ENCODE measurements around the gene PCLO. TPM values are rescaled to one million over a fixed set of nuclear protein-coding genes. Genes with fewer than 3 reads are reported as not detected.

The PCLO gene
- polyA plus RNA-seq, 1 donor (not counting 4 experiments of a cell fraction or from before 2014, with no cell fraction given): 1.8 TPM

DNA sequence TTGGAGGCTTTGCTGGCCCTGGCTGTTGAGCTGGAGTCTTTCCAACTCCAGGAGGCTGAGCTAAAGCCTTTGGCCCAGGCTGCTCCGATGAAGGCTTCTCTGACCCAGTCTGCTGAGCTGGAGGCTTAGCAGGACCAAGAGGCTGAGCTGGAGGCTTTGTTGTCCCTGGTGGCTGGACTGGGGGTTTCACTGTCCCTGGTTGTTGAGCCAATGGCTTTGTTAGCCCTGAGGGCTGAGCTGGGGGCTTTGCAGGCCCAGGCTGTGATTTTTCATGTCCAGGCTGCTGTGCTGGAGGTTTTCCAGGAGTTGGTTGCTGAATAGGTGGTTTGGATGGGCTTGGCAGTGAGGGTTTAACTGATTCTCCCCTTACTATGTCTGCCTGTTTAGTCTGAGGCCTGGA is 7.3 kb downstream of the PCLO start:
- Histone ChIP-seq H3K27ac (ENCODE audit: control insufficient read depth, insufficient read depth, low read length) (no peak overlapping the region), H3K9me3 (ENCODE audit: control insufficient read depth, low read depth, low read length) (no peaks in the 10 kb centered on the region), H3K9me1 (ENCODE audit: control insufficient read depth, extremely low read depth, insufficient read depth, low read length) (no peaks in the 10 kb centered on the region), H3K9ac (ENCODE audit: control insufficient read depth, extremely low read depth, insufficient read depth, low read length) (no peak overlapping the region), H3K4me3 (ENCODE audit: control insufficient read depth in 2 of 3, extremely low read depth in 1 of 3, insufficient read depth in 2 of 3, low read depth in 1 of 3, low read length in 3 of 3) (no peak overlapping the region), H2AFZ (ENCODE audit: control insufficient read depth, low read length) (no peak overlapping the region), H3K4me1 (ENCODE audit: control insufficient read depth, extremely low read depth, insufficient read depth, low read length) (no peaks in the 10 kb centered on the region), H3K36me3 (ENCODE audit: control insufficient read depth in 2 of 2, extremely low read depth in 1 of 2, insufficient read depth in 2 of 2, low read length in 2 of 2) (no peaks in the 10 kb centered on the region), H3K79me2 (ENCODE audit: control insufficient read depth, insufficient read depth, low read length) (no peaks in the 10 kb centered on the region), H4K20me1 (ENCODE audit: control insufficient read depth, extremely low read depth, insufficient read depth, low read length) (no peaks in the 10 kb centered on the region), H3K27me3 (ENCODE audit: control insufficient read depth, extremely low read depth, insufficient read depth, low read length) (no peaks in the 10 kb centered on the region), H3K4me2 (ENCODE audit: control insufficient read depth, extremely low read depth, insufficient read depth, low read depth, low read length) (no peak overlapping the region)
- DNase-seq (ENCODE audit: low read depth, low spot score) (no peak), FAIRE-seq (no peak)
- dilution Hi-C loops (cut with MboI; ENCODE audit: extremely low pct_ligation_motif_present, low sequenced_read_pairs): no loop called here
- no peak for TF ChIP-seq EZH2 (IDR thresholded peaks at IDR 0.05; ENCODE audit: low read length)
- TF ChIP-seq, protein P1, sequence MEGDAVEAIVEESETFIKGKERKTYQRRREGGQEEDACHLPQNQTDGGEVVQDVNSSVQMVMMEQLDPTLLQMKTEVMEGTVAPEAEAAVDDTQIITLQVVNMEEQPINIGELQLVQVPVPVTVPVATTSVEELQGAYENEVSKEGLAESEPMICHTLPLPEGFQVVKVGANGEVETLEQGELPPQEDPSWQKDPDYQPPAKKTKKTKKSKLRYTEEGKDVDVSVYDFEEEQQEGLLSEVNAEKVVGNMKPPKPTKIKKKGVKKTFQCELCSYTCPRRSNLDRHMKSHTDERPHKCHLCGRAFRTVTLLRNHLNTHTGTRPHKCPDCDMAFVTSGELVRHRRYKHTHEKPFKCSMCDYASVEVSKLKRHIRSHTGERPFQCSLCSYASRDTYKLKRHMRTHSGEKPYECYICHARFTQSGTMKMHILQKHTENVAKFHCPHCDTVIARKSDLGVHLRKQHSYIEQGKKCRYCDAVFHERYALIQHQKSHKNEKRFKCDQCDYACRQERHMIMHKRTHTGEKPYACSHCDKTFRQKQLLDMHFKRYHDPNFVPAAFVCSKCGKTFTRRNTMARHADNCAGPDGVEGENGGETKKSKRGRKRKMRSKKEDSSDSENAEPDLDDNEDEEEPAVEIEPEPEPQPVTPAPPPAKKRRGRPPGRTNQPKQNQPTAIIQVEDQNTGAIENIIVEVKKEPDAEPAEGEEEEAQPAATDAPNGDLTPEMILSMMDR (optimal IDR thresholded peaks at IDR 0.05 in 1 of 3, IDR thresholded peaks at IDR 0.05 in 1 of 3, conservative IDR thresholded peaks at IDR 0.05 in 1 of 3; ENCODE audit: extremely low read depth in 1 of 3, insufficient read depth in 2 of 3, low read length in 3 of 3): no peak

DNA sequence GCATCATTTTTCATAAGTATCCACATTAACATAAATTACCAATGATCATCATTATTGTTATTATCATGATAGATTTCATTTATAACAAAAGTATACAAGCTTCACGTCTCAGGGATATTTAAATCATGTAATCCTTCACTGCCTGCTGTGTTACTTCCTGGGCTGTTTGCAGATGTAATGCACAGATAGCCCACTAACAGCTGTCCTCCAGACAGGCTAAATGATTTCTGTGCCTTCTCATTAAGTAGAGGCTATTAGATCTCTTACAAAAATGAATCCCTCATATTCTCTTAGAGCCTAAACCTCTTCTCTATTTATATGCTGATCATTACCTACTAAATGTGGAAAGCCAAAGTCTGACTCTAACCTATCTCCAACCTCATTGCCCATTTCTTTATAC is 9.3 kb downstream of the PCLO start:
- no peak overlapping the region for H3K4me2 ChIP-seq (ENCODE audit: control insufficient read depth, extremely low read depth, insufficient read depth, low read depth, low read length)
- H3K27me3 ChIP-seq (ENCODE audit: control insufficient read depth, extremely low read depth, insufficient read depth, low read length): no peaks in the 10 kb centered on the region
- no peaks in the 10 kb centered on the region for H3K36me3 ChIP-seq (ENCODE audit: control insufficient read depth in 2 of 2, extremely low read depth in 1 of 2, insufficient read depth in 2 of 2, low read length in 2 of 2)
- H3K9me1 ChIP-seq (ENCODE audit: control insufficient read depth, extremely low read depth, insufficient read depth, low read length): no peaks in the 10 kb centered on the region
- H3K79me2 ChIP-seq (ENCODE audit: control insufficient read depth, insufficient read depth, low read length): no peaks in the 10 kb centered on the region
- H3K9me3 ChIP-seq (ENCODE audit: control insufficient read depth, low read depth, low read length): no peaks in the 10 kb centered on the region
- FAIRE-seq: no peak
- no peak overlapping the region for H3K9ac ChIP-seq (ENCODE audit: control insufficient read depth, extremely low read depth, insufficient read depth, low read length)
- no peaks in the 10 kb centered on the region for H4K20me1 ChIP-seq (ENCODE audit: control insufficient read depth, extremely low read depth, insufficient read depth, low read length)
- TF ChIP-seq, protein P1 (optimal IDR thresholded peaks at IDR 0.05 in 1 of 3, IDR thresholded peaks at IDR 0.05 in 1 of 3, conservative IDR thresholded peaks at IDR 0.05 in 1 of 3; ENCODE audit: extremely low read depth in 1 of 3, insufficient read depth in 2 of 3, low read length in 3 of 3): no peak
- TF ChIP-seq EZH2 (IDR thresholded peaks at IDR 0.05; ENCODE audit: low read length): no peak
- H3K4me3 ChIP-seq (ENCODE audit: control insufficient read depth in 2 of 3, extremely low read depth in 1 of 3, insufficient read depth in 2 of 3, low read depth in 1 of 3, low read length in 3 of 3): no peak overlapping the region
- DNase-seq (ENCODE audit: low read depth, low spot score): no peak
- no peaks in the 10 kb centered on the region for H3K4me1 ChIP-seq (ENCODE audit: control insufficient read depth, extremely low read depth, insufficient read depth, low read length)
- dilution Hi-C loops (cut with MboI; ENCODE audit: extremely low pct_ligation_motif_present, low sequenced_read_pairs): no loop called here
- H2AFZ ChIP-seq (ENCODE audit: control insufficient read depth, low read length): no peak overlapping the region
- no peak overlapping the region for H3K27ac ChIP-seq (ENCODE audit: control insufficient read depth, insufficient read depth, low read length)

Measured in keratinocyte (primary cell).